GM21786 (cell line): Measurements from ENCODE around the gene AHNAK.
A peak's percentile ranks its signal among the peaks of the same experiment; 100 is the strongest.

Source experiments
- ATAC-seq: cut with Tn5 transposase; IDR thresholded peaks from one replicate; pipeline ENCODE4 v1.9.1; 2021; ENCODE audit not compliant: unreplicated experiment

AHNAK gene

GRCh38 chr11:62536301-62536957 lies 10.2 kb downstream of the AHNAK start:
- ATAC-seq, result no peak

GRCh38 chr11:62535802-62536201 lies 10.8 kb downstream of the AHNAK start:
- no peak for ATAC-seq

- no peak for ATAC-seq
Measured at GRCh38 chr11:62534779-62535545, 11.6 kb downstream of the AHNAK start.

GRCh38 chr11:62532096-62532495 lies 14.5 kb downstream of the AHNAK start:
- ATAC-seq, result no peak

GRCh38 chr11:62516736-62517371 lies 29.8 kb downstream of the AHNAK start:
- ATAC-seq, result no peak

- ATAC-seq, result peak; percentile 60
Measured at GRCh38 chr11:62514151-62514550, 32.5 kb downstream of the AHNAK start.

- ATAC-seq, result no peak
Measured at GRCh38 chr11:62513626-62514025, 33.0 kb downstream of the AHNAK start.

- no peak for ATAC-seq
Measured at GRCh38 chr11:62512961-62513360, 33.6 kb downstream of the AHNAK start.

- no peak for ATAC-seq
Measured at GRCh38 chr11:62508336-62509058, 38.1 kb downstream of the AHNAK start.

- no peak for ATAC-seq
Measured at GRCh38 chr11:62507125-62507422, 39.5 kb downstream of the AHNAK start.

- ATAC-seq, result no peak
Measured at GRCh38 chr11:62506413-62507124, 40.0 kb downstream of the AHNAK start.

GRCh38 chr11:62505440-62506091 lies 41.0 kb downstream of the AHNAK start:
- ATAC-seq, result no peak

GRCh38 chr11:62505059-62505439 lies 41.6 kb downstream of the AHNAK start:
- no peak for ATAC-seq

GRCh38 chr11:62504158-62504973 lies 42.2 kb downstream of the AHNAK start:
- ATAC-seq, result no peak

- ATAC-seq, result no peak
Measured at GRCh38 chr11:62502030-62502730, 44.4 kb downstream of the AHNAK start.

- no peak for ATAC-seq
Measured at GRCh38 chr11:62501432-62501891, 45.1 kb downstream of the AHNAK start.

- ATAC-seq, result no peak
Measured at GRCh38 chr11:62500650-62501030, 46.0 kb downstream of the AHNAK start.

- ATAC-seq, result no peak
Measured at GRCh38 chr11:62499944-62500649, 46.5 kb downstream of the AHNAK start.
